Panc1 (cell line): ENCODE data around the gene MAP3K6. TPM values are rescaled to one million over a fixed set of nuclear protein-coding genes. Genes with fewer than 3 reads are reported as not detected.

Source experiments
- ATAC-seq: fragments of 200-7000 bp; cut with Tn5 transposase; 2 replicates; pipeline ENCODE4 v1.9.1; 2020; ENCODE audit warnings: mild to moderate bottlenecking, moderate library complexity
- BruUV-seq: library from RNA; stranded (reverse); fragments of 400-500 nt; replicated peaks from 2 replicates; lab custom pipeline; 2021; lab: Mats Ljungman, UMichigan
- CTCF ChIA-PET: fragments of 300-600 bp; sonication (Branson Sonifier 250); formaldehyde crosslinking; loops from one replicate; lab custom pipeline; 2022; ENCODE audit warnings: antibody characterized with exemption; lab: Charles Lee
- POLR2A ChIA-PET: fragments of 300-600 bp; sonication (Branson Sonifier 250); formaldehyde crosslinking; loops from one replicate; lab custom pipeline; 2022; ENCODE audit warnings: antibody characterized with exemption; lab: Charles Lee
- DNase-seq: peaks from one replicate; pipeline ENCODE4 v3.0.0-alpha.2; 2010; ENCODE audit warnings: low read depth, low spot score
- H3K27ac ChIP-seq: 2 replicates; pipeline ENCODE4 v1.5.1; 2011; ENCODE audit warnings: mild to moderate bottlenecking, low read length, inconsistent platforms
- H3K27me3 ChIP-seq: fragments of 200-500 bp; sonication (Bioruptor generic); 2 replicates; pipeline ENCODE4 v1.6.0; 2014; ENCODE audit warnings: low read length, inconsistent platforms; ENCODE audit not compliant: control insufficient read depth, insufficient read depth
- H3K36me3 ChIP-seq: fragments of 200-500 bp; sonication (Bioruptor generic); 2 replicates; pipeline ENCODE4 v1.5.1; 2014; ENCODE audit warnings: inconsistent platforms, mild to moderate bottlenecking, low read length, moderate library complexity; ENCODE audit not compliant: control insufficient read depth, insufficient read depth
- H3K4me1 ChIP-seq: 2 replicates; pipeline ENCODE4 v1.5.1; 2011; ENCODE audit warnings: inconsistent platforms, mild to moderate bottlenecking, low read length, moderate library complexity; ENCODE audit not compliant: control insufficient read depth, insufficient read depth
- H3K4me3 ChIP-seq, 2 experiments: 2 replicates each; pipeline ENCODE4 v1.5.1; 2011 to 2012; ENCODE audit warnings: low read depth in 2 of 2, low read length in 2 of 2, mild to moderate bottlenecking in 2 of 2, inconsistent platforms in 1 of 2, moderate library complexity in 1 of 2
- H3K9me3 ChIP-seq: fragments of 200-500 bp; sonication (Bioruptor generic); 2 replicates; pipeline ENCODE4 v1.5.1; 2014; ENCODE audit warnings: low read depth, mild to moderate bottlenecking, inconsistent platforms, low read length, moderate library complexity; ENCODE audit not compliant: control insufficient read depth, insufficient read depth
- POLR2AphosphoS5 ChIP-seq: IDR thresholded peaks from 2 replicates; pipeline ENCODE4 v1.6.1; 2012; ENCODE audit warnings: mild to moderate bottlenecking, low read depth, low read length, moderate library complexity
- SIN3A ChIP-seq: IDR thresholded peaks from 2 replicates; pipeline ENCODE4 v1.6.1; 2012; ENCODE audit warnings: low read depth, mild to moderate bottlenecking, low read length, moderate library complexity, borderline replicate concordance; ENCODE audit not compliant: insufficient read depth
- TCF7L2 ChIP-seq: IDR thresholded peaks from 2 replicates; pipeline ENCODE4 v1.6.1; 2011; ENCODE audit warnings: mild to moderate bottlenecking, low read depth, low read length, inconsistent platforms
- in situ Hi-C: cut with HindIII; loops from 2 replicates; pipeline ENCODE4 v1.10.0; 2016; ENCODE audit warnings: low sequenced_read_pairs, low pct_unique_long_range_greater_than_20kb
- intact Hi-C: fragments of 100-400 bp; cut with micrococcal nuclease; formaldehyde crosslinking; loops from one replicate; pipeline ENCODE4 v1.10.0; 2022; ENCODE audit not compliant: unreplicated experiment
- total RNA-seq: library from RNA; stranded (reverse); gene quantifications from one replicate; pipeline ENCODE4 v1.2.1, GENCODE V29; 2021; ENCODE audit not compliant: unreplicated experiment
- TF ChIP-seq, protein P1 (sequence below): fragments of 450-650 bp; IDR thresholded peaks from 2 replicates; pipeline ENCODE4 v1.5.1; 2017; ENCODE audit warnings: mild to moderate bottlenecking
- TF ChIP-seq, protein P2 (sequence below), 2 experiments: IDR thresholded peaks; 2 replicates each; pipeline ENCODE4 v1.6.1; 2011 to 2012; ENCODE audit warnings: low read depth in 2 of 2, control low read depth in 1 of 2, low read length in 1 of 2, mild to moderate bottlenecking in 1 of 2, moderate library complexity in 1 of 2; ENCODE audit not compliant: insufficient read depth in 1 of 2

The MAP3K6 gene
- total RNA-seq, 1 experiment from 2014 or later: 56.9 TPM

DNA sequence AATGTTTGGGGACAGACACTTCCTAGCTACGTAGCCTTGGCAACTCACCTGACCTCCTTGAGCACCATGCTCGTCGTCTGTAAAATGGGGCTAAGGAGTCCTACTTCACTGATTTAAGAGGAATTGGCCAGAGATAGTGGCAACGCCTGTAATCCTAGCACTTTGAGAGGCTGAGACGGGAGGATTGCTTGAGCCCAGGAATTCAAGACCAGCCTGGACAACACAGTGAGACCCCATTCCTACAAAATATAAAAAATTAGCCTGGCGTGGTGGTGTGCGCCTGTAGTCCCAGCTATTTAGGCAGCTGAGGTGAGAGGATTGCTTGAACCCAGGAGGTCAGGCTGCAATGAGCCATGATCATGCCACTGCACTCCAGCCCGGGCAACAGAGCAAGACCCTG, 20.4 kb downstream of the MAP3K6 start:
- no TSS peak for BruUV-seq
- Histone ChIP-seq H3K27me3 (no peaks in the 10 kb centered on the region), H3K4me1 (peaks cover 29% of the 10 kb centered on the region), H3K4me3 (no peak overlapping the region), H3K36me3 (no peaks in the 10 kb centered on the region), H3K9me3 (no peaks in the 10 kb centered on the region), H3K27ac (no peak overlapping the region)
- ChIA-PET POLR2A (no interaction called here), CTCF (no interaction called here)
- DNase-seq: no peak
- ATAC-seq: no peak
- TF ChIP-seq SIN3A (no peak), POLR2AphosphoS5 (no peak), TCF7L2 (no peak)
- TF ChIP-seq, protein P1, sequence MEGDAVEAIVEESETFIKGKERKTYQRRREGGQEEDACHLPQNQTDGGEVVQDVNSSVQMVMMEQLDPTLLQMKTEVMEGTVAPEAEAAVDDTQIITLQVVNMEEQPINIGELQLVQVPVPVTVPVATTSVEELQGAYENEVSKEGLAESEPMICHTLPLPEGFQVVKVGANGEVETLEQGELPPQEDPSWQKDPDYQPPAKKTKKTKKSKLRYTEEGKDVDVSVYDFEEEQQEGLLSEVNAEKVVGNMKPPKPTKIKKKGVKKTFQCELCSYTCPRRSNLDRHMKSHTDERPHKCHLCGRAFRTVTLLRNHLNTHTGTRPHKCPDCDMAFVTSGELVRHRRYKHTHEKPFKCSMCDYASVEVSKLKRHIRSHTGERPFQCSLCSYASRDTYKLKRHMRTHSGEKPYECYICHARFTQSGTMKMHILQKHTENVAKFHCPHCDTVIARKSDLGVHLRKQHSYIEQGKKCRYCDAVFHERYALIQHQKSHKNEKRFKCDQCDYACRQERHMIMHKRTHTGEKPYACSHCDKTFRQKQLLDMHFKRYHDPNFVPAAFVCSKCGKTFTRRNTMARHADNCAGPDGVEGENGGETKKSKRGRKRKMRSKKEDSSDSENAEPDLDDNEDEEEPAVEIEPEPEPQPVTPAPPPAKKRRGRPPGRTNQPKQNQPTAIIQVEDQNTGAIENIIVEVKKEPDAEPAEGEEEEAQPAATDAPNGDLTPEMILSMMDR: no peak
- TF ChIP-seq, protein P2, sequence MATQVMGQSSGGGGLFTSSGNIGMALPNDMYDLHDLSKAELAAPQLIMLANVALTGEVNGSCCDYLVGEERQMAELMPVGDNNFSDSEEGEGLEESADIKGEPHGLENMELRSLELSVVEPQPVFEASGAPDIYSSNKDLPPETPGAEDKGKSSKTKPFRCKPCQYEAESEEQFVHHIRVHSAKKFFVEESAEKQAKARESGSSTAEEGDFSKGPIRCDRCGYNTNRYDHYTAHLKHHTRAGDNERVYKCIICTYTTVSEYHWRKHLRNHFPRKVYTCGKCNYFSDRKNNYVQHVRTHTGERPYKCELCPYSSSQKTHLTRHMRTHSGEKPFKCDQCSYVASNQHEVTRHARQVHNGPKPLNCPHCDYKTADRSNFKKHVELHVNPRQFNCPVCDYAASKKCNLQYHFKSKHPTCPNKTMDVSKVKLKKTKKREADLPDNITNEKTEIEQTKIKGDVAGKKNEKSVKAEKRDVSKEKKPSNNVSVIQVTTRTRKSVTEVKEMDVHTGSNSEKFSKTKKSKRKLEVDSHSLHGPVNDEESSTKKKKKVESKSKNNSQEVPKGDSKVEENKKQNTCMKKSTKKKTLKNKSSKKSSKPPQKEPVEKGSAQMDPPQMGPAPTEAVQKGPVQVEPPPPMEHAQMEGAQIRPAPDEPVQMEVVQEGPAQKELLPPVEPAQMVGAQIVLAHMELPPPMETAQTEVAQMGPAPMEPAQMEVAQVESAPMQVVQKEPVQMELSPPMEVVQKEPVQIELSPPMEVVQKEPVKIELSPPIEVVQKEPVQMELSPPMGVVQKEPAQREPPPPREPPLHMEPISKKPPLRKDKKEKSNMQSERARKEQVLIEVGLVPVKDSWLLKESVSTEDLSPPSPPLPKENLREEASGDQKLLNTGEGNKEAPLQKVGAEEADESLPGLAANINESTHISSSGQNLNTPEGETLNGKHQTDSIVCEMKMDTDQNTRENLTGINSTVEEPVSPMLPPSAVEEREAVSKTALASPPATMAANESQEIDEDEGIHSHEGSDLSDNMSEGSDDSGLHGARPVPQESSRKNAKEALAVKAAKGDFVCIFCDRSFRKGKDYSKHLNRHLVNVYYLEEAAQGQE (IDR thresholded peaks at IDR 0.05; ENCODE audit: insufficient read depth in 1 of 2, low read depth in 2 of 2, low read length in 1 of 2): no peak
- intact Hi-C loops (no loop called here), in situ Hi-C loops (no loop called here)

DNA sequence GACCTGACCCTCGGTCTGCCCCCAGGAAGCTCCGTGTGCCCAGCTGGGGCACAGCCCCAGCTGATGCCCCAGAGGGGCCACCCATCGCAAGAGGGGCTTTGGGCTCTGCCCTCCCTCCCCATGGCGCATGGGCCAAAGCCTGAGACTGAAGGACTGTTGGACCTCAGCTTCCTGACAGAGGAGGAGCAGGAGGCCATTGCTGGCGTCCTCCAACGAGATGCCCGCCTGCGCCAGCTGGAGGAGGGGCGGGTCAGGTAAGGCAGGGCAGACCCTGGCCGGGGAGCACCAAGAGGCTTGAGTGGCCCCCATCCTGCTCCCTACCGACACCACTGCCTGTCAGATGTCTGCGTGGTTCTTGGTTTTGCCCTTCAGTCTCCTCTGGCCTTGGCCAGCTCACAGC, 21.5 kb downstream of the MAP3K6 start:
- CTCF ChIA-PET: interaction anchor here (0.6 kb wide), 1 partner anchor 17 kb away, joined by 3 read pairs; no protein-coding TSS in a partner anchor
- DNase-seq (no peak), ATAC-seq (no peak)
- POLR2A ChIA-PET: interaction anchor here (0.7 to 1.3 kb wide), 3 partner anchors 20 to 1040 kb away, joined by 3 to 5 read pairs (median 3); no protein-coding TSS in a partner anchor
- BruUV-seq: no TSS peak
- no peaks in the 10 kb centered on the region for H3K36me3 ChIP-seq
- TF ChIP-seq POLR2AphosphoS5 (no peak), SIN3A (no peak), TCF7L2 (no peak)
- TF ChIP-seq, protein P2 (IDR thresholded peaks at IDR 0.05; ENCODE audit: insufficient read depth in 1 of 2, low read depth in 2 of 2, low read length in 1 of 2): no peak
- TF ChIP-seq, protein P1: no peak
- intact Hi-C loops: no loop called here
- H3K27ac ChIP-seq: no peak overlapping the region
- no peaks in the 10 kb centered on the region for H3K9me3 ChIP-seq
- in situ Hi-C loops: no loop called here
- no peak overlapping the region for H3K4me3 ChIP-seq
- H3K27me3 ChIP-seq: no peaks in the 10 kb centered on the region
- peaks cover 29% of the 10 kb centered on the region for H3K4me1 ChIP-seq
